GM19468 (cell line): ENCODE measurements around the gene GSG1L.

Source experiments
- ATAC-seq: cut with Tn5 transposase; IDR thresholded peaks from one replicate; pipeline ENCODE4 v1.9.1; 2021; ENCODE audit warnings: mild to moderate bottlenecking, moderate library complexity, moderate number of reproducible peaks; ENCODE audit not compliant: unreplicated experiment; ENCODE audit errors: extremely low read depth

GSG1L gene

DNA sequence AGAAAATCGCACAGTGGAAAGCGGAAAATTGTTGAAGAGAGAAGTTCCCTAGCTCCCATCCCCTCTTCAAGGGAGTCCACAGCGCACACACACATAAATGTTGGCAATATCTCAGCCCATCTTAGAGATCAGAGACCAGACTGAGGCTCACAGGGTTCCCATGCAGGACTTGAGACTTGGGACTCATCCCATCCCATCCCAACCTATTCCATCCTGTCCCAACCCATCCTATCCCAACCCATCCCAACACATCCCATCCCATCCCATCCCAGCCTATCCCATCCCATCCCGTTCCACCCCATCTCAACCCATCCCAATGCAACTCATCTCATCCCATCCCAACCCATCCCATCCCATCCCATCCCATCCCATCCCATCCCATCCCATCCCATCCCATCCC, 29.6 kb downstream of the GSG1L start:
- no peak for ATAC-seq

DNA sequence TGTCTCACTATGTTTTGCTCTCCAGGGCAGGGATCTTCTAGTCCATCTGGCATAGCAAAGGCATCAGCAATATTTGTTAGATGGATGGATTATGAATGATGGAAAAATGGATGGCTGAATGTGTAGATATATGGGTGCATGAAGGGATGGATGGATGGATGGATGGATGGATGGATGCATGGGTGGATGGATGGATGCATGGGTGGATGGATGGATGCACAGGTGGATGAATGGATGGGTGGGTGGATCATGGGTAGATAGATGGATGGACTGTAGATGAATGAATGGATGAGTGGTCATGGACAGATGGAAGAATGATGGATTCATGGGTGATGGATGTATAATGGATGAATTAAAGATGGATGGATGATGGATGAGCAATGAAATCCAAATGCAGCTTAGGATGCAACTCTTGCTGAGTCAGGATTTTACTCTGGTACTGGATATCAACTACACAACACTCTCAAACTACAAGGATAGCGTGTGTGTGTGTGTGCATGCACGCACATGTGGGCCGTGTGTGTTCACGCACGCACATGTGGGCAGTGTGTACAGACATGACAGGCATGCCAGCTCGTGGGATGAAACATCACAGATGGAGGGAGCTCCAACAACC, 34.0 kb downstream of the GSG1L start:
- no peak for ATAC-seq

DNA sequence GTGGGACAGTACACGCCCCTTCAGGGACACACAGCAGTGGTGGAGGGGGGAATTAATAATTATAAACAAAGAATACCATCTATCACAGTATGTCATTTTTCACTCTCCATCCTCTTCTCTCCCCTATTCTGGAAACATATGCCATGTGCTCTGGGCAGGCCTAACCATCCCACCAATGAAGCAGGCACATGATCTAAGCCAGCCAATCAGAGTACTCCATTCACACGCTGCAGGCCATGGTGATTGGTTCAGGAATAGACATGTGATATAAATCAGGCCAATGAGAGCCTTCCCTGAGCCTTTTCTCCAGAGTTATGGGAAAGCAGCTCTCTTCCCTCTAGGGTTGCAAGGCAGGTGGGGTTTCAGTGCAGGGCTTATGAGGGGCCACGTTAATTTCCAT, 36.5 kb downstream of the GSG1L start:
- no peak for ATAC-seq

DNA sequence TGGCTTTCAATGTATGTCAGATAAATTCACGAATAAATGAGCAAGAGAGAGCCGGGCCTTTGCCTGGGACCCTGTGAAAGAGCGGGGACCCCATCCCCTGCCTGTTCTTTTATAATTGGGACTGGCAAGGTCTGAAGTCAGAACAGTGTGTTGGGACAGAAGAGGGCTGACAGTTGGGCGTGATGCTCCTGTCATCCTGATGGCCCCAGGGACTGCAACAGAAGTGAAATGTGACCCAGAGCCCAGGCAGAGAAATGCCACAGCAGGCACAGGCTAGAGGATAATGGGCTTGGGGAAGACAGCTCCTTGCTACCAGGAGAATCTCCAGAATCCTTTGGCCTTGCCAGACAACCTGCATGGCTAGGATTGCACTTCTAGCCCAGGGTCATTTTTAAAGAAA, 37.9 kb downstream of the GSG1L start:
- no peak for ATAC-seq

DNA sequence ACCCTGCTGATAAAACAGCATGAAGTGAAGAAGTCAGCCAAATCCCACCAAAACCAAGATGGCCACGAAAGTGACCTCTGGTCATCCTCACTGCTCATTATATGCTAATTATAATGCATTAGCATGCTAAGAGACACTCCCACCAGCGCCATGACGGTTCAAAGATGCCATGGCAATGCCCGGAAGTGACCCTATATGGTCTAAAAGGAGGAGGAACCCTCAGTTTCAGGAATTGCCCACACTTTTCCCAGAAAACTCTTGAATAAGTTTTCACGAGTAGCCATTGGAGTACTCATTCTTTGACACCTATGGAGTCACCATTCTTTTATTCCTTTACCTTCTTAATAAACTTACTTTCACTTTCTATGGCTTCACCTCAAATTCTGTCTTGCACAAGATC, 44.3 kb downstream of the GSG1L start:
- no peak for ATAC-seq

DNA sequence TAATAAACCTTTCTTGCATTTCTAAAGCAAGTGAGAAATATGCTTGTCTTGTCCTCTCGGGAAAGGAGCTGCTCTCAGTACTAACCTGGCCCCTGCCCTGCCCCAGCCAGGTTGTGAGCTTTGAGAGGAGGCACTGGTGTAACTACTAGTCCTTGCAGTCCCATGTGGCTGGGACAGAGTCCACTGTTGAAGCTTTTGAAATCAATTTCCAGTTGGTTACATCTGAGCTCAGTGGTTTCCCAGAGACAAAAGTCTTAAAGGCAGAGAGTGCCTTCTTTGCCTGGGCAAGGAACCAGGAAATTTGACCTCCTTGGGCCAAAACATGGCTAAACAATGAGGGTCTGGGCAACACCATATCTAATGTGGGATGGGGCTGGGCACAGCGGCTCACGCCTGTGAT, 48.7 kb downstream of the GSG1L start:
- no peak for ATAC-seq

DNA sequence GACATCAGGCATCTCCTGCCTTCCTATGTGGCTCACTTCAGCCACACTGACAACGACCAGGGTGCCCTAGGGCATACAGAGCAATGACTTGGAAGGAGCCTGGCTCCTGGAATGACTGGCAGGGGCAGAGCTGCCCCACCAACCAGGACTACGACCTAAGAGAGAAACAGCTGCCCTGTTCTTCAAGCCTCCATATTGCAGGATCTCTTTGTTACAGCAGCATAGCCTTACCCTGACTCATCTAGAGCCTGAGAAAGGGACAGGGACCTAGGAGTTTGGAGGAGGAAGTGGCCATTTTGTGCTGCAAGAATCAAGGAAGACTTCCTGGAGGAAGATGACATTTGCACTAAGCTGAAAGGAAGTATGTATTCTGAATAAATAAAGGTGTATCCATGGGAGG, 49.6 kb downstream of the GSG1L start:
- no peak for ATAC-seq

DNA sequence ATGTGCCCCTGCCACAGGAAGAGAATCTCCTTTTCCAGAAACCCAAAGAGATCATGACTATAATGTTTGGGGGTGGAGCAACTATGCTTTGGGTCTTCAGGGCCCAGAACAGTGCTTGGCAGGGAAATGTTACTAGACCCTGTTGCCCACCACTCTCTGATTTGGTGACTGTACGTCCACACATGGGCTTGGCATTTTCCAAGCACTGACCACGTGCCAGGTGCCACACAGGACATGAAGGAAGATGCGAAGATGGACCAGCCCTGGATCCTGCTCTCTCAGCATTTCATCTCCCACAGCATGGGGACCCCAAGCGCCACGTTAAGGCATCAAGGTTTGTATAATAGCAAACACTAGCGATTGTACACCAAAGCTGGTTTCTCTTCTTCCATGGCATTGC, 50.1 kb downstream of the GSG1L start:
- ATAC-seq: no peak

DNA sequence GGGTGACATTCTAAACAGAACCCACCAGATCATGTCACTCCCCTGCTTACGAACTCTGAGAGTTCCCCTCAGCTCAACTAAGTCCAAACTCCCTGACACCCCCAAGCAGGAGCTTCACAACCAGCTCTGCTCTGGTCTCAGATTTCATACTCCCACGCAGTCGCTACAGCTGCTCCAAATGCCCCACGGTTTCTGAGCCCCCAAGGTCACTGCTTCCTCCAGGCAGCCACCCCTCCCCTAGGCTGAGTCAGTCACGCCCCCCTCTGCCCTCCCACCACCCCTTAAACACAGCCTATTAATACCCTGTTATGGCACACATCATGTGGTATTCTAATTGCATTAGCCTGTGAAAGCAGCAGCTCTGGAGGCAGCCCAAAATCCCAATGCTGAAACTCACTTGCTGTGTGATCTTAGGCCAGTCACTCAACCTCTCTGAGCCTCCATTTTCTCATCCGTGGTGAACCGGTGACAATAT, 51.5 kb downstream of the GSG1L start:
- ATAC-seq: no peak

DNA sequence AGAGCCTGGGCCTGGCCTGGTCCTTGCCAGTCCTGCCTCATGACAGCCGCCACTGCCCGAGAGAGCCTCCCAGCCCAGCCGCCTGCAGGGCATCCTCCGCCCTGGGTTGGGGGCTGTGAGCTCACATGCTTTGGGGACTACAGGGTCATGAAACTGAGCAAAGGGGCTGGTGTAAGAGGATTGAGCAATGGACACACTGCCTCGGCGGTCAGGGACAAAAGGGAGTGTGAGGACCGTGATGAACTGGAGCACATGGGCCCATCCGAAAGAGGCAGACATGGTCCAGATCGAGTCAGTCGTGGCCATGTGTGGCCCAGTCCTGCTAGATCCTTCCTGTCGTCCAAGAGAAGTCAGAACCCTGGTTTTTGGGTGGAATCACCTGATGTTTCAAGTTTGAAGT, 52.3 kb downstream of the GSG1L start:
- no peak for ATAC-seq

DNA sequence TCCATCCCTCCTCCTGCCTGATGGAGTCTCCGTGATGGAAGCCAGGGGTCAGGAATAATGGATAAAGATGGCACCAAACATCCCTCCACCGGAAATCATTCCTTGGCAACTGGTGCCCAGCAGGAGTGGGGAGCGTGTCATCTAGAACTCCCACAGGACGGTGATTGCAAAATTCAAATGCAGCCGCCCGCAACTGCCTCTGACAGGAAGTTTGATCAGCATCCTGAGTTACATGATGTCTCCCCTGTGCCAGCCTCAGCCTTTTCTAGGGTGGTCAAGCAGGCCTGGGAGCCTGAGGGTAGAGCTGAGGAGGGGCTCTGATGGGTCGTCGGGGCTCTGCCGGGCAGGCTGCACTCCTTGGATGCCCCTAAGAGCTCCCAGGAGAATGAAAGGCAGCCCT, 52.8 kb downstream of the GSG1L start:
- ATAC-seq: no peak

DNA sequence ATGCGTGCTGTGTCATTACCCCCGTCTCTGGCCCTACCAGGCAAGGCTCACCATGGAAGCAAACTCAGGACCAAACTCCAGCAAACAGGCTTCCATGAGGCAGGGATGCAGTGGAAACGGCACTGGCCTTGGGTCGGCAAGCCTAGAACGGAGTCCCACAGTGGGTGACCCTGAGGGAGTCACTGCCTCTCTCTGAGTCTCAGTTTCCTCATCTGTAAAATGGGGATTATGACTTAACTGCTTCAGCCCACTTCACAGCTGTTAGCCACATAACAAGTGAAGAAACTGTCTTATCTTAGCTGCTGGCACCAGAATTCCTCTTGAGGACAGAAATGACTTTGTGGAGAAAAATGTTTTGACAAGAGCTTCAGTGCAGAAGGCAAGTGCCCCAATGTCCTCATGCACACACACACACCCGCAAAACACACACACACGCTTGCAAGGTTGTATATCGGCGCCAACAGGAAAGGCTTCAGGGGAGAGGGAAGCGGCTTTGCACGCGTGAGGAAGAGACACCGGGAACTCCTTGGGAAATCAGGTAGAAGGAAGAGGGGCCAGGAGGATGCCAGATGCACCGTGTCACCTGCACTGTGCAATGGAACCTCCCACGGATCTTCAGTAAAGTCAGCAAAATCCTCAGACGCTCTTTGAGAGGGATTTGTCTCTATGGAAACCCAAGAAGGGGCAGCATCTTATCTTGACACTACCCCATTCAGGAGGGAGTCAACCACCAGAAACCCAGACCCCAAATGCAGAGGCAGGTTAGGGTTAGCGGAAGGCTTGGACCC, 53.7 kb downstream of the GSG1L start:
- no peak for ATAC-seq

DNA sequence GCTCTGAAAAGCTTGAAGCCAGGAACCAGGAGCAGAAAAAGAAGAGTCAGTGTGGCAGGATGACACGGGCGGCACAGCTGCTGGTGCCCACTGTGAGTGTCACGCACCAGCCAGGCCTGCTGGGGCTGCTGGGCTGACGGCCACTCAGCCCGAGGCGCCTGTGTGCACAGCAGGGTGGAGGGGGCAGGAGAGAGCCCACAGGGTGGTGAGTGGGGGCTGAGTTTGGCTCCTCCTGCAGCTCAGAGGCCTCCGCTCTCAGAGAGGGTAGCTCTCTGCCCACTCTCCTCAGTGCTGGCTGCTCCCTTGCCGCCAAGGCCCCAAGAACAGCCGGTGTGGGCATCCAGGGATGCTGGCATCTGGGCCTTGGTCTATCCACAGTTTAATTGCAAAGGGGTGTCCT, 59.6 kb downstream of the GSG1L start:
- no peak for ATAC-seq

DNA sequence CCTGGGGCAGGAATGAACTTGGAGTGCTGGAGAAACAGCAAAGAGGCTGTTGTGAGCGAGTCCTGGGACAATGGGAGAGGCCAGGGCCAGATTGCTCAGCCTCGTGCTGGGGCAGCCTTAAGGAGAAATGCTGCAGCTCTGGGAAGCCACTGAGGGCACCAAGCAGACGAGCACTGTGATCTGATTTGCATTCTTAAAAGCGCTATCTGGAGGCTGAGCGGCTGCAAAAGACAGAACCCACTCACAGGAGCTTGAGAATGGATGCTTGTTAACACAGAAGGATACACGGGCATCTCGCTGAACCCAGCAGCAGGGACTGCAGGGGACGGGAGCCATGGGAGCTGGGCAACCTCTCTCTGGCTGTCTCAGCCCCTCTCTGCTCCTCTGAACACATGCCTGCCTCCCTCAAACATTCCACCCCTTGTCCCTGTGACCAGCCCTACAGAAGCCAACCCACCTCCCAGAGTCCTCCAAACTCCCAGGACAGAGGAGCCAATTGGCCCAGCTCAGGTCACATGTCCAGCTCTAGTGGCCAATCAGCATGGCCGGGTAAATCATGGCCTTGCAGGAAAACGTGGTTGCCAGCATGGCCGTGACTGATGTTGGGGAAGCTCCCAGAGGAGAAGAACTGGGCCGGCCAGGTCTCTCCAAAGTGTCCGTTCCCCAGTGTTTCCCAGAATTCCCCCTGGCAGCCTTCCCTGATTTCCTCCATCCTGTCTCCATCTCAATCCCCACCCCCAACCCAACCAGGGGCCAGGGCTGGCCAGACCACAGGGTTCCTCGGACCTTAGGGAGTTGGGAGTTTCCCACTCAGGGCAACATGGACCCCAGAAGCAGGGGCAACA, 60.3 kb downstream of the GSG1L start:
- ATAC-seq: no peak

DNA sequence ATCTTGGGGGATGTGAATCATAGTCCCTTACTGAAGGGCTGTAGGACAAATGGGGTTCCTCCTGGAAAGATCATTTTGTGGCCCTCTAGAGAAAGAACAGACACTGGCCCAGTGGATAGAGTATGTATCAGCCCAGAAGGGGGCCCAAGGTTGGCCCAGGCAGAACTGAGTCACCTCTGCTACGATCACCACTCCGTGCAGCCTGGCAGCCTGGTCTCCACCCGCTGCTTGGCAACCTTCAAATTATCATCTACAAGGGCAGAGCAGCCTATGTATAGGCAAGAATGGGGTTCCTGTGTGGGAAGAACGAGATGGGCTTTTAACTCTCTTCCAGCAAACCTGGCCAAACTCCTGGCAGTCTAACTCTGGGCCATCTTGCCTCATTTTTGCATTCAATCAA, 61.9 kb downstream of the GSG1L start:
- no peak for ATAC-seq

DNA sequence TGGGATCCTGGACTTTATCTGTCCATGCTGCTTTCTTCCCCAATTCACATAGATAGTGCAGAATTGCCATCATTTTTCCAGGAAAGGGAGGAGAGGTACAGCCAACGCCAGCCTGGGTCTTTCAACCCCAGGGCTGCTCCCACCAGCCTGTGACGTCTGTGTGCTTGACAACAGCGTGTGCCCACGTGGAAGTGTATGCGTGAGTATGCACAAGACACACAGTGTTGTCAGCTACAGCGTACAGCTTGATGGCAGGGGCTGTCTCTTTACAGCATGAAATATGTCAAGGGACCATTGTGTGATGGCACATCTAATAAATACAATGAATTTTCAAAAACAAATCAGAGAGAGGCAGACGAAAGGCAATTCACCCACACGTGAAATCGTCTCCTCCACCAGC, 62.3 kb downstream of the GSG1L start:
- ATAC-seq: no peak

DNA sequence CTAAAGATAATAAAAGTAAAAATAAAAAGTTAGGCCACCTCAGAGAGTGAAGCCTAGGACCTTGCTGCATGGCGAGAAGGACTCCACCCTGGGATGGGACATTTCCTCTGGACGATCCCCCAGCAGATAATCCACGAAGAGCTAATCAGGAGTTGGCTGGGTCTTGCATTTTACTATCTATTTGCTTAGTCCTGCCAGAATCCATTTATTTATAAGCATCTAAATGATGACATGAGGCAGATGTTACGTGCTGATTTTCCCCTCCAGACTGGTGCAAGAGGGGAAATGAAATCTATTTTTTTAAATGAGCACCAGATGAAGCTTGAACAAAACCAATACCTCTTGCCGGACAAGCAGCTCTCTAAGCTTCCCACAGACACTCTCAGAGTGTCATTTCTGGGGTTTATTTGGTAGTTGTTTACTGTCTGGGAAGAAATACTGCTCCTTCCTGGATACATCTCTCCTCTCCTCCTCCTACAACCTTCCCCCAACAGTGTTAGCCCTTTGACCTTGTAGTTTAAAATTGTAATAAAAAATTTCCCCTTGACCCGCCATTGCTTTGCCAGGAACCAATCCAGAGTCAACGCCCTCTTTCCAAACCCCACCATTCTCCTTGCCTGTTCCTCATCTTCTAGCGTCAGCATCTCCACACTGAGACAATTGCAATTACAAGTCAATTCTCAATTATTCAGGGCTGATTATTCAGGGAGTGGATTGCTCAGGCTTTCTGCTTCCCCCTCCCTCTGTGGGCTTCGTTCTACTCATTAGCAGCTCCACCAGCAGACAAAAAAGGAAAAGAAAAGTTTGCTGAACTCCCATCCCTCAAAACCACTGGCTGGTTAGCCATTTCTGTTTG, 63.0 kb downstream of the GSG1L start:
- no peak for ATAC-seq

DNA sequence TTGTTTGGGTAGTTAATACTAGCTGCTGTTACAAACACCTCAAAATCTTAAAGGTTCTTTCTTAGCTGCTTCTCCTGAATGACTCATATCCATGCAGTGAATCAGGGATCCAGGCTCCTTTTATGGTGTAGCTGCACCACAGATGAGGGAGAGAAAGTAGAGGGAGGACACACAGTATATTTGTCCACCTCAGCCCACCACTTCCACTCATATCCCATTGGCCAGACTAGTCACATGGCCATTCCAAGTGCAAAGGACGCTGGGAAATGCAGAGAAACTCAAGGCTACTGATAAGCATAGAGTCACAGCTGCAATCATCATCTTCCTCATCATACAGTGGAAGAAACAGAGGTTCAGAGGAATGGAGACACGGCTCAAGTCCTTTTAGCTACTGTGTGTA, 63.8 kb downstream of the GSG1L start:
- no peak for ATAC-seq

DNA sequence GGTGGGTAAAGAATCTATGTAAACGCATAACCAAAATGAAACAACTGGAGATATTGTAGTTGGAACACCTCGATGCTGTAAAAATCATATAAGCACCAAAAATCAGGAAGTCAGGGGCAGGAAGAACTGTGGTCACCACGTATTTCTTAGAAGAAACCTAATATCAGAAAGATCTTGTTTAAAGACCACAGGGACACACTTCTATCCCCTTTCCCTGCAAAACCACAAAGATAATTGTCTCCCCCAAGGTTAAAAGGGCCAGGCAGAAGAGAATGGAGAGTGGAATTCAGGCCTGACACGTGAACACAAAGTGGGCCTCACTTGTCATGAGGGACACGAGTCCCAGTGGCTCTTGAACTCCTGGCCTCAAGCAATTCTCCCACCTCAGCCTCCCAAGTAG, 68.1 kb downstream of the GSG1L start:
- ATAC-seq: no peak

DNA sequence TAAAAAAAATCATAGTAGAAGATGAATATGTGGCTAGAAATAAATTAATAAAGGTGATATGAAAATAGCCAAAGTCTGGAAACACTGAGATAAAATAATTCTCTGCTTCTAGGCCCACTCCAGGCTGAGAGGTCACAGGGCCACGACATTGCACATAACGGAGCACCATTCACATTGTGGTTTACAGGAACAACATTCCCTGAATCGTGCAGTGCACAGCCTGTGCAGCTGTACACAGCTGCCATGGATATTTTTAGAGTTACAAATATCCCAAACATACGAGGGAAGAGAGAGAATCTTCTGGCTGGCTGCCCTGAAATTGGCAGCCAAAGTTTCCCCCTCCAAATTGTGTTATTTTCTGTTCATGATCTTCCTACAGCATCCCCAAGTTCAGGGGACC, 68.8 kb downstream of the GSG1L start:
- no peak for ATAC-seq
